GM18951 (cell line): ENCODE measurements around the gene SLC34A2.
"Not testable (repeated sequence)": the region's sequence is repeated elsewhere in the genome, so short reads cannot be mapped to it uniquely, and the experiment has no call there.

Source experiments
- POLR2A ChIP-seq: IDR thresholded peaks from 4 replicates; pipeline ENCODE4 v1.6.1; 2011; ENCODE audit warnings: mild to moderate bottlenecking; ENCODE audit not compliant: insufficient read length, insufficient read depth; ENCODE audit errors: extremely low read depth
- in situ Hi-C: fragments of 300-500 bp; cut with MboI; formaldehyde crosslinking; loops from one replicate; pipeline ENCODE4 v1.12.0; 2022; ENCODE audit warnings: low sequenced_read_pairs, mixed read lengths, inconsistent platforms; ENCODE audit not compliant: unreplicated experiment

SLC34A2 gene

GRCh38 chr4:25638806-25639205, 16.8 kb upstream of the SLC34A2 start:
- in situ Hi-C loops: no loop called here
- no peak for TF ChIP-seq POLR2A

- TF ChIP-seq POLR2A: no peak
- in situ Hi-C loops: no loop called here
Measured at GRCh38 chr4:25650311-25650710, 5.3 kb upstream of the SLC34A2 start.

- no peak for TF ChIP-seq POLR2A
- in situ Hi-C loops: no loop called here
Measured at GRCh38 chr4:25651682-25652081, 4.0 kb upstream of the SLC34A2 start.

- no peak for TF ChIP-seq POLR2A
- in situ Hi-C loops: no loop called here
Measured at GRCh38 chr4:25654031-25654970, 1.4 kb upstream of the SLC34A2 start.

GRCh38 chr4:25656031-25656430, 380 bp downstream of the SLC34A2 start:
- TF ChIP-seq POLR2A: no peak
- in situ Hi-C loops: no loop called here

GRCh38 chr4:25658357-25658771, 2.7 kb downstream of the SLC34A2 start:
- in situ Hi-C loops: no loop called here
- no peak for TF ChIP-seq POLR2A

- TF ChIP-seq POLR2A: no peak
- in situ Hi-C loops: no loop called here
Measured at GRCh38 chr4:25658777-25659176, 3.1 kb downstream of the SLC34A2 start.

GRCh38 chr4:25661441-25661840, 5.8 kb downstream of the SLC34A2 start:
- in situ Hi-C loops: not testable (repeated sequence)

GRCh38 chr4:25662306-25662705, 6.7 kb downstream of the SLC34A2 start:
- in situ Hi-C loops: no loop called here

GRCh38 chr4:25663781-25664180, 8.1 kb downstream of the SLC34A2 start:
- no peak for TF ChIP-seq POLR2A
- in situ Hi-C loops: no loop called here

More at GRCh38 chr4:25662306-25662705, 6.7 kb downstream of the SLC34A2 start:
- TF ChIP-seq POLR2A: no peak

- no peak for TF ChIP-seq POLR2A
- in situ Hi-C loops: no loop called here
Measured at GRCh38 chr4:25666031-25666630, 10.5 kb downstream of the SLC34A2 start.

- in situ Hi-C loops: no loop called here
- TF ChIP-seq POLR2A: no peak
Measured at GRCh38 chr4:25667931-25668557, 12.4 kb downstream of the SLC34A2 start.

- in situ Hi-C loops: no loop called here
Measured at GRCh38 chr4:25670991-25671390, 15.3 kb downstream of the SLC34A2 start.

GRCh38 chr4:25672756-25673155, 17.1 kb downstream of the SLC34A2 start:
- TF ChIP-seq POLR2A: no peak
- in situ Hi-C loops: no loop called here

More at GRCh38 chr4:25670991-25671390, 15.3 kb downstream of the SLC34A2 start:
- no peak for TF ChIP-seq POLR2A

GRCh38 chr4:25674386-25674785, 18.7 kb downstream of the SLC34A2 start:
- in situ Hi-C loops: no loop called here
- no peak for TF ChIP-seq POLR2A
